HUES6 (cell line): ENCODE results near the gene SWI5.

ENCODE experiments used
- H3K27ac ChIP-seq: 2 replicates; pipeline ENCODE4 v1.7.0; 2013; ENCODE audit warnings: low read depth, mild to moderate bottlenecking, low read length, inconsistent platforms
- H3K27me3 ChIP-seq: 2 replicates; pipeline ENCODE4 v1.6.1; 2013; ENCODE audit warnings: low read length; ENCODE audit not compliant: control insufficient read depth, insufficient read depth
- H3K36me3 ChIP-seq: 2 replicates; pipeline ENCODE4 v1.6.1; 2013; ENCODE audit warnings: low read length; ENCODE audit not compliant: control insufficient read depth, insufficient read depth
- H3K4me1 ChIP-seq: 2 replicates; pipeline ENCODE4 v1.6.1; 2013; ENCODE audit warnings: low read length; ENCODE audit not compliant: control insufficient read depth, insufficient read depth
- H3K4me3 ChIP-seq: 2 replicates; pipeline ENCODE4 v1.5.1; 2013; ENCODE audit warnings: low read depth, low read length
- H3K9ac ChIP-seq: one replicate; pipeline ENCODE4 v1.6.1; 2013; ENCODE audit warnings: mild to moderate bottlenecking, low read length
- H3K9me3 ChIP-seq: 2 replicates; pipeline ENCODE4 v1.6.1; 2013; ENCODE audit warnings: low read depth, low read length; ENCODE audit not compliant: control insufficient read depth, insufficient read depth

SWI5 gene

DNA sequence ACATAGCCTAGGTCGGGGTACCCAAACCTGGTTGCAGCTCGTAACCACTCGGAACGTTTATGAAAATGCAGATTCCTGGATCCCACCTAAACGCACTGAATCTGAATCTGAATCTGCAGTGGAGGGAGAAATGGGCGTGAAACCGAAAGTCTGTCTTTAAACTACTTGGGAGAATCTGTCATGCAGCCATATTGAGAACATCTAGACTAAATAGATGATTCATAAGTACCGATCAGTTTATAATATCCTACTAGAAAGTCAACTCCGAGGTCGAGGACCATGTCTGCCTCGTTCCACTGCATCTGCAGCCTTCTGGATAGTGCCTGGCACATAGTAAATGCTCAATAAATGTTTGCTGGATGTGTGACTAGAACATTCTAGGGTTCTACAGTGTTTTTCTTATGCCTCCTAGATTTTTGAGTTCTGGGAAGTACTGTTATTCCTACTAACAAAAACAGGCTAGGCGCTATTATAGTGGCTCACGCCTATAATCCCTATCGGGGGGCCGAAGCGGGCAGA is 47.2 kb downstream of the SWI5 start:
- Histone ChIP-seq H3K4me1 (no peaks in the 10 kb centered on the region), H3K27me3 (no peaks in the 10 kb centered on the region), H3K27ac (peak overlapping the region; percentile 59; the same call in 1 of the 2 replicates), H3K36me3 (peaks cover 24% of the 10 kb centered on the region), H3K9ac (peak overlapping the region; percentile 96), H3K9me3 (no peaks in the 10 kb centered on the region), H3K4me3 (peak overlapping the region; percentile 77)

DNA sequence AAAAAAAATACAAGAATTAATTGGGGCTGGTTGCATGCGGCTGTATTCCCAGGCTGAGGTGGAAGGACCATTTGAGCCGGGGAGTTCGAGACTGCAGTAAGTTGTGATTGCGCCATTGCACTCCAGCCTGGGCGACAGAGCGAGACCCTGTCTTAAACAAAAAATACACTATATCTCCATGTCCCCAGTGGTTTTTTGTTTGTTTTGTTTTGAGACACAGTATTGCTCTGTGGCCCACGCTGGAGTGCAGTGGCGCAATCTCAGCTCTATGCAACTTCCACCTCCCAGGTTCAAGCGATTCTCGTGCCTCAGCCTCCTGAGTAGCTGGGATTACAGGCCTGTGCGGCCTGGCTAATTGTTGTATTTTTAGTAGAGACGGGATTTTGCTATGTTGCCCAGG is 47.7 kb downstream of the SWI5 start:
- no peaks in the 10 kb centered on the region for H3K4me1 ChIP-seq
- H3K9ac ChIP-seq: peak overlapping the region; percentile 96
- H3K4me3 ChIP-seq: peak overlapping the region; percentile 77
- no peaks in the 10 kb centered on the region for H3K27me3 ChIP-seq
- H3K36me3 ChIP-seq: peaks cover 28% of the 10 kb centered on the region
- no peak overlapping the region for H3K27ac ChIP-seq
- H3K9me3 ChIP-seq: no peaks in the 10 kb centered on the region

DNA sequence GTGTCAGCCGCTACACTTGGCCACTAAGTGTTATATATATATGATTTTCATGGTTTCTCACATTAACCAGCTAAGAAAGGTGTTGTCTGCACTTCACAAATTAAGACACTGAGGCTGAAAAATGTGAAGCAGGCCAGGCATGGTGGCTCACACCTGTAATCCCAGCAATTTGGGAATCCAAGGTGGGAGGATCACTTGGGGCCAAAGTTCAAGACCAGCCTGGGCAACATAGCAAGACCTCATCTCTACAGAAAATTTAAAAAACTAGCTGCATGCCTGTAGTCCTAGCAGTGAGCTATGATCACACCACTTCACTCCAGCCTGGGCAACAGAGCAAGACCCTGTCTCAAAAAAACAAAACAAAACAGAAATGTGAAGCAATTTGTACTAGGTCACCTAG is 48.3 kb downstream of the SWI5 start:
- Histone ChIP-seq H3K4me1 (no peaks in the 10 kb centered on the region), H3K9ac (no peak overlapping the region), H3K4me3 (no peak overlapping the region), H3K27me3 (no peaks in the 10 kb centered on the region), H3K9me3 (no peaks in the 10 kb centered on the region), H3K27ac (no peak overlapping the region), H3K36me3 (peaks cover 30% of the 10 kb centered on the region)

DNA sequence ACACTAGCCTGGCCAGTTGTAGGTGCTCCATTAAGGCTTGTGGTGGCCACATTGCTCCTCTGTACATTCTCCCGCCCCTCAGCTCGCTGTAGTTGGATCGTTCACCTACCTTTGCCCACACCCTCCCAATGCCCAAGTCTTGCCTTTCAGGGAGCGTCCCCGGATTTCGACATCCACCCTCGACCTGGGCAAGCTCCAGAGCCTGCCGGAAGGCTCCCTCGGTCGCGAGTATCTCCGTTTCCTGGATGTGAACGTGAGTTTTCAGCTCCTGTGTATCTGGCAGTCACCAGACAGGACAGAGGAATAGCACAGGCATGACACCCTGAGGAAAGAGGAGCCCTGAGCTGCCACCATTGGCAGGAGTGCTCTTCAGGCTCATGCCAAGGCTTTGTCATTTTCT is 49.6 kb downstream of the SWI5 start:
- H3K4me3 ChIP-seq: no peak overlapping the region
- no peaks in the 10 kb centered on the region for H3K4me1 ChIP-seq
- H3K27ac ChIP-seq: no peak overlapping the region
- no peaks in the 10 kb centered on the region for H3K9me3 ChIP-seq
- H3K27me3 ChIP-seq: no peaks in the 10 kb centered on the region
- H3K9ac ChIP-seq: no peak overlapping the region
- H3K36me3 ChIP-seq: peaks cover 30% of the 10 kb centered on the region

DNA sequence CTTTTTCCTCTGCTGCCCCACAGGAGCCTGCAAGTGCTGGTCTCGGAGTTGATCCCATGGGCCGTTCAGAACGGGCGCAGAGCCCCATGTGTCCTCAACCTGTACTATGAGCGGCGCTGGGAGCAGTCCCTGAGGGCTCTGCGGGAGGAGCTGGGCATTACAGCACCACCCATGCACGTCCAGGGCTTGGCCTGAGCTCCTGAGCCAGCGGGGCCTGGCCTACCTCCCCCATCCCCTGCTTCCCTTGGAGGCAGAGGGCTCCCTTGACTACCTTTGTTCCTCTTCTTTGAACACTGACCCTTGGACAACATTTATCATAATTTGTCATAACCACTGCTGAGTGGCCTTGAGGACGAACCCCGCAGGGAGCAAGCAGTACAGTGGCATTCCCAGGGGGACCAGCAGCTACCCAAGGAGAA is 57.4 kb downstream of the SWI5 start:
- Histone ChIP-seq H3K27me3 (no peaks in the 10 kb centered on the region), H3K27ac (no peak overlapping the region), H3K4me3 (no peak overlapping the region), H3K9me3 (no peaks in the 10 kb centered on the region), H3K36me3 (peaks cover 32% of the 10 kb centered on the region), H3K4me1 (no peaks in the 10 kb centered on the region), H3K9ac (no peak overlapping the region)

DNA sequence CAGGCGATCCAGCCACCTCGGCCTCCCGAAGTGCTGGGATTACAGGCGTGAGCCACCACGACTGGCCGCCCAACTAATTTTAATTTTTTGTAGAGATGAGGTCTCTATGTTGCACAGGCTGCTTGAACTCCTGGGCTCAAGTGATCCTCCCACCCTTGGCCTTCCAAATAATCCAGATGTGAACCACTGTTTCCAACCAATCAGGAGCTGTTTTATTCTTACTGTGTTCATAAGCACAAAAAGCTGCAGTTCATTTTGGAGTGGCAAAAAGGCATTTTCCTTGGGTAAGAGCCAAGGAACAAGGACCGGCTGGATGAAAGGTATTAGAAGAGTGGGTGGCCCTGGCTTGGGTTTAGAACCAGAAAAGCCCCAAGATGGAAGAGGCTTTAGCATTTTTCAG is 59.1 kb downstream of the SWI5 start:
- Histone ChIP-seq H3K4me3 (no peak overlapping the region), H3K9me3 (no peaks in the 10 kb centered on the region), H3K36me3 (peaks cover 26% of the 10 kb centered on the region), H3K27ac (no peak overlapping the region), H3K9ac (no peak overlapping the region), H3K4me1 (no peaks in the 10 kb centered on the region), H3K27me3 (no peaks in the 10 kb centered on the region)

DNA sequence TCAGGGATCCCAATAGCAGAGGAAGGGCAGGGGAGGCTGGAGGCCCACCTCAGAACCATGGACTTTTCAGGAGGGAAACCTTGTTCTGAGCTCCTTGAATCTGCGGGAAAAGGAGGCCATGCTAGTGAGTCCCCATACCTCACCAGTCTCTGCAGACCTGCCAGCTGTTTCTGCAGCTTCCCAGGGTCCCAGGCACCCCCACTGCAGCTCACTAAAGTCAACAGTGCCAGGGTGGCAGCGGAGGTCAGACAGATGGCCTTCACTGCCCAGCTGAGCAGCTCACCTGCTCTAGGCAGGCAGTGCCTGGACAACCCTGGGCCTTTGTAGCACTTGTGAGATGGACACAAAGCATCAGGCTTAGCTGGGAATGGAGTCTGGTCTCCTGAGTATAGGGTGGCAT is 59.8 kb downstream of the SWI5 start:
- Histone ChIP-seq H3K36me3 (peaks cover 26% of the 10 kb centered on the region), H3K9ac (no peak overlapping the region), H3K27ac (no peak overlapping the region), H3K9me3 (no peaks in the 10 kb centered on the region), H3K27me3 (no peaks in the 10 kb centered on the region), H3K4me3 (no peak overlapping the region), H3K4me1 (no peaks in the 10 kb centered on the region)

DNA sequence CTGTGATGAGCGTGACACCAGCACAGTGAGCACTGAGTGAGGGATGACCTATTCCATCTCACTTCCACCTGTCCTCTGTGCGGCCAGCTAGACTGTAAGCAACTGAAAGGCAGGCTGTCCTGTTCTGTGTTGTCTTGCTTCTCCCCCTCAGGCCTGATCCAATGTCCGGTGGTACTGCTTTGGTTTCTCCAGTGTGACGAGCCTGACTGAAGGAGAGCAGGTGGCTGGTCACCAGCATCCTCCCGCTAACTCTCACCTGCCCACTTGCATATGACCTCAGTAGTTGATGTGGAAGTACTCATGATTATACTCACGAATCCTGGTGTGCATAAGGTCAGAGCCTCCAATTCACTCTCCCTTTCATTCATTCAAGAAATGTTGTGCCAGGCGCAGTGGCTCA is 61.9 kb downstream of the SWI5 start:
- H3K9me3 ChIP-seq: no peaks in the 10 kb centered on the region
- no peaks in the 10 kb centered on the region for H3K4me1 ChIP-seq
- peaks cover 13% of the 10 kb centered on the region for H3K36me3 ChIP-seq
- no peak overlapping the region for H3K27ac ChIP-seq
- H3K4me3 ChIP-seq: no peak overlapping the region
- no peak overlapping the region for H3K9ac ChIP-seq
- no peaks in the 10 kb centered on the region for H3K27me3 ChIP-seq
